HEK293T (cell line): ENCODE results near the gene CERK.

ENCODE experiments used
- BHLHE40 ChIP-seq: fragments of 450-650 bp; IDR thresholded peaks from 2 replicates; pipeline ENCODE4 v1.6.1; 2016; ENCODE audit warnings: mild to moderate bottlenecking, moderate library complexity, borderline replicate concordance
- ELF4 ChIP-seq: fragments of 450-650 bp; IDR thresholded peaks from 2 replicates; pipeline ENCODE4 v1.6.1; 2017; ENCODE audit warnings: antibody characterized with exemption
- FOXK2 ChIP-seq: fragments of 450-650 bp; IDR thresholded peaks from 2 replicates; pipeline ENCODE4 v1.6.1; 2016; ENCODE audit warnings: mild to moderate bottlenecking
- FOXM1 ChIP-seq: fragments of 450-650 bp; IDR thresholded peaks from 2 replicates; pipeline ENCODE4 v1.6.1; 2017; ENCODE audit warnings: mild to moderate bottlenecking, borderline replicate concordance
- HDGF ChIP-seq: fragments of 450-650 bp; IDR thresholded peaks from 2 replicates; pipeline ENCODE4 v1.6.1; 2017; ENCODE audit warnings: antibody characterized with exemption, borderline replicate concordance
- L3MBTL2 ChIP-seq: fragments of 450-650 bp; conservative IDR thresholded peaks from 2 replicates; pipeline ENCODE4 v1.6.1; 2016; ENCODE audit warnings: mild to moderate bottlenecking
- LEF1 ChIP-seq: fragments of 450-650 bp; IDR thresholded peaks from 2 replicates; pipeline ENCODE4 v1.6.1; 2017; ENCODE audit warnings: mild to moderate bottlenecking, borderline replicate concordance
- NFRKB ChIP-seq: fragments of 450-650 bp; IDR thresholded peaks from 2 replicates; pipeline ENCODE4 v1.6.1; 2016; ENCODE audit warnings: mild to moderate bottlenecking, moderate library complexity
- PKNOX1 ChIP-seq: fragments of 450-650 bp; IDR thresholded peaks from 2 replicates; pipeline ENCODE4 v1.6.1; 2016
- SP1 ChIP-seq: fragments of 450-650 bp; IDR thresholded peaks from 2 replicates; pipeline ENCODE4 v1.6.1; 2017
- SUZ12 ChIP-seq: fragments of 450-650 bp; IDR thresholded peaks from 2 replicates; pipeline ENCODE4 v1.6.1; 2016; ENCODE audit warnings: mild to moderate bottlenecking
- TARDBP ChIP-seq: fragments of 450-650 bp; IDR thresholded peaks from 2 replicates; pipeline ENCODE4 v1.6.1; 2016
- ZNF384 ChIP-seq: fragments of 450-650 bp; IDR thresholded peaks from 2 replicates; pipeline ENCODE4 v1.6.1; 2016

- TF ChIP-seq NFRKB (no peak), TARDBP (no peak), ZNF384 (no peak), BHLHE40 (no peak), SUZ12 (no peak), FOXM1 (no peak), LEF1 (no peak), ELF4 (no peak), SP1 (no peak), PKNOX1 (no peak), L3MBTL2 (no peak), HDGF (no peak), FOXK2 (no peak)
These were observed 41.6 kb upstream of the CERK start for GRCh38 chr22:46779651-46780050.
